ENCODE measurements around the gene PPP2R2C.

The PPP2R2C gene

DNA sequence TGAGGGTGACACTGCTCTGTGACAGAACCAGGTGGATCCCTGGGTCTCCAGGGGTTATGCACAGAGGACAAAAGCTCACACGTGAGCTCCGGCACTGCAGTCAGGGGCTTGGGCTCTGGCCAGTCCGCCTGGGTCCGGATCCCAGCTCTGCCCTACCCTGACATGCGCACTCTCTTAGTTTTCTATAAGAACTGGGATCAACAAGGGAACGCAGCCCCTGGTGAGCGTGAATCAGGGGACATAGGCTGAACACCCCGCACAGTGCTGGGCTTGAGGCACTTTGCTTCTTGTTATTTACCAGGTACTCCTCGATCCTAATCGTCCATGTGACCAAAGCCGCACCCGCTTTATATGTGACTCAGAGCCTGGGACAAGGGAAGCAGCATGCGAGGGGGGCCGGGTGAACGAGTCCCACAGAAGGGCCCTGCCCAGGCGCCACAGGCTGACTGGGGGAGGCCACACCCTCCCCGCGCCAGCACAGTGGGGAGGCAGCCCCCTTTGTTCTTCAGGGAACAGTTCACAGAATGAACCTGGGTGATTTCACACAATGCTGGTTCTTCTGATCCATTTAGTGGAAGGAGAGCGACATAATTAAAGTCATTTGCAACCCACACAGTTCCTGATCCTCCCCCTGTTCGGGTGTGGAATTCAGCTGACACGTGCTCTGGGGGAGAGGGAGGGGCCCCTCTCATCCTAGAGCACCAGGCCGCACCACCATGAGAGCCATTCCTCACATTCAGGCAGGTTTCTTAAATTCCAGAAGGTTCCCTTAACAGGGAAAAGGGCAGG, 147.2 kb downstream of the PPP2R2C start:
- no peak for DNase-seq

DNA sequence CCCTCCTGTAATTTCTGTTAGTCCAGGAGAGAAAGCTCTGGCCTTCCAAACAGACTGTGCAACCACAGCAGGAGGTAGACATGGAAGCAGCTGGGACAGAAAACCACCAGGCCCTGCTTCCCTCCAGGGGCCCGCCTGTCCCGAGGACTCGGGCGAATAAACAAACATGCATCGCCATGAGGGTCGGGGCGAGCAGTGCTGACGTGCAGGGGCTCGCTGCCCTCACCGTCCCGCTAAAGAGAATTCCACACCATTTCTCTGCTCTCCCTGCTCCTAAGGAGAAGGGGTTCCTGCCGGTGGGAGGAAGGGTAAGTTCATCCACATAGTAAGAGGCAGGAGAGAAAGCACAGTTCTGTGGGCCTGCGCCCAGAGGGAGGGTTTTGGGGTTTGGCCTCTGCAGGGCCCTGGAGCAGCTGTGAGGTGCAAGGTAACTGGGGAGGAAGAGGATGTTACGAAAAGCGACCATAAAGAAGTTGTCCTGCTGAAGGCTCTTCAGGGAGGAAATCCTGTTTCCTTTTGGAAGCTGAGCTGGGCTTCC, 147.9 kb downstream of the PPP2R2C start:
- no peak for DNase-seq

DNA sequence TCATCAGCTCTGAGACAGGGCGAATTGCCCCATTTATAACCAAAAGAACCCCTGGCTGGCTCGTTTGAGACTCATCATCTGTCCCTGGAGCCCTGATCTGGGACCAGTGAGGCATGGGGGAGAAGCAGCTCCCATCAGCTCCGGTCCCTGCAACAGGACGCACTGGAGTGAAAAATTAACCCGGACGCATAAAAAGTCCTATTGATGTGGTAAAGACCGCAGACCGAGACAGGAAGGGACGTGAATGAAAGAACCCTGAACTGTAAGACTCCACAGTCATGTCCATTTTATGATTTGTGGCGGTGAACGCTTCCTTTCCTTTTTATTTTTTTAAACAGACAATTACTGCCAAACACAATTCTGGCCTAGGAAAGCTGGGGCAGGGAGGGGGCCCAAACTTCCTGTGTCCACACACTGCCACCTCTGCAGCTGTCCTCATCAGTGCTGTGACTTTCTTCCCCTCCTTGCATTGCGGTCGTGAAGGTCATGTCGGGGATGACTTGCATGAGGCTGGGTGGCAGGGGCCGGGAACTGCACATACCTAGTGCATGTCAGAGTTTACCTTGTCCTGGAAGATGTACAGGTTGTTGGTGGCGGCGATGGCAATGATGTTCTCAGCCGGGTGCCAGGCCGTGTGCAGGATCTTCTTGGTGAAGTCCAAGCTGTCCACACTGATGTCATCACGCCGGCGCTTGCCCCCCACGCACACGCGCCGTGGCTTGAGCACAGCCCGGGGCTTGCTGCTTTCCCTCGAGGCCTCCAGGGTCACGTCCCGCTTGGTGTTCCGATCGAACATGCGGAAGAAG, 149.4 kb downstream of the PPP2R2C start:
- DNase-seq, result no peak

DNA sequence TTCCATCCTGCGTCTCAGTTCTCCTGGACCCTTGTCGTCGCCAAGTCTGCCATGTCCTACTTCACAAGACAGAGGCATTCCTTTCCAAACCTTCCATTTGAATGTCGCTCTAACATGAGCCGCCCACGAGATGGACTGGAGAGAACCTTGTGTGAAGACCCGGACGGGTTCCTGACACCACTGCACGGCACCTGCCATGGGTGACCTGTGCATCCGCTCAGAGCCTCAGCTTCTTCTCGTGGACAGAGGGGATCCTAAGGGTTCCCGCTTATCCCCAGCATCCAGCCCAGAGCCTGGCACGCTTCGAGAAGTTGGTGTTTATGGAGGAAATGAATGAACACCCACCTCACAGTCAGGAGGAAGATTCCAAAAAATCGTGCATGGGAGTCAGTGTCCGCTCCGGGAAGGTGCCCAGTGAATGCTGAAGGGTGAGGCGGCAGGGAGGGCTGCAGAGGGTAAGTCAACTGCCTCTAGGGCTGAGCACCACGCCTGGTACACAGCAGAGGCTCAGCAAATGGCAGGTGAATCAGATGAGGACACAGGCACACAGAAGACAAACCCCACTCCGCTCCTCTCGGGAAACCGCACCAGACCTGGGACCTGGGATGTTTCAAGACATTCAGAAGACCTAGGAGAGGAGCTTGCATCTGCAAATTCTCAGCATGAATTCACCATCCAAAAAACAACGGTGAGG, 150.2 kb downstream of the PPP2R2C start:
- DNase-seq, result no peak

DNA sequence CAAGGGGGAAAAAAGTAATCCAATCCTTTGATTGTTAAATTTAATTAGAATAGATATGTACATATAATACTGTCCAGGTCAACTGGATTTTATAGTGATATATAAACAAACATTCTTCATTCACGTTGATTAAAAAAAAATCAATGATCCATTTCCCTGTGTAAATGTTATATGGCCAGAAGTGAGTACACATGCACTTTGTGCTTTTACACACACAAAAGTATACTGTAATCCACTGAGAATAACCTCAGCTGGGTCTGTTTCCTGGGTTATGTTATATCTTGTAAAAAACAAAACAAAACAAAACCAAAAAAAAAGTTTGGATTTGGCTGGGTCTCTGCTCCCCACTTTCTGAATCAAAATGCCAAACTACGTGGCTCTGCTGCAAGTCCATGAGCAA, 151.1 kb downstream of the PPP2R2C start:
- DNase-seq, result no peak

DNA sequence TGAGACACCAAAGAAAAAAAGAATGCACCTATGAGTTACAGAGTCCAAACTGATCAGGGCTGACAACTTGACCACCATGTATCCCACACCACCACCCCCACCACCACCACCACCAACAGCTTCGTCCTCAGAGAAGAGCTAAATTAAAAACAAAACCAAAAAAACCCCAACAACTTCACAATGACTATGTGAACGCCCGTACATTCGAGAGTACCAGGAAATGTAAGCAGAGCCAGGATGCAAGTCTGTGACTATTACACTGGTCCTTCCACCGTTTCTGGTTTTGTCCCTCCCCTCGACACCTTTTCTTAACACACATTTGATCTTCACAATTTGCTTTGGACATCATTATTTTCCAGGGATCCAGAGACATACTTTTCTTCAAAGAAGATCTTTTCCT, 151.8 kb downstream of the PPP2R2C start:
- DNase-seq, result no peak

DNA sequence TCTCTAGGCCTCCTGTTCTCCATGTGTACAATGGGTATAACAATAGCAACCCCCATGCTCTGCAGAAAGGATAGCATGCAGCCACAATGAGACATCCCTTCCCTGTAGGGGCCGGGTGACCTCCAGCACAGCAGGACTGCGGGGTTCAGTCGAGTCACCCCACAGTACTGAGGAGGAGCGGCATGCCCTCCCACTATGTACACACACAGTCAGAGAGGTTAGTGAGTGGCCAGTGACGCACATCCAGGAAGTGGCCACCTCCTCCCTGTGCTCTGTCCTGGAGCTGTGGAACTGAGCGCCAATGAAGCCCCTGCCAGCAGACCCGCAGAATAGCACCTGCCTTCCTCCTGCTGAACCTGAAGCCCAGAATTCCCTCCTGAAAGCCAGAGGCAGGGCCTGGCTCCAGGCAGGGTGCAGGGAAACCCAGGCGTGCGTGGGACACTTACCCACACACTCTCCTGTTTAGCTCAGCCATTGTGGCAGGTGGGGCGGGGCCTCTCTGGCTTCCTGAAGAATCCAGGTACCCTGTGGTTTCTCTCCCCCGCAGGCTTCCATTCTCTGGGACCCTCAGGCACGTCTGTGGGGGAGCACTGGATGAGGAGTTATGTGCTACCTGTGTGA, 152.8 kb downstream of the PPP2R2C start:
- DNase-seq, result no peak

DNA sequence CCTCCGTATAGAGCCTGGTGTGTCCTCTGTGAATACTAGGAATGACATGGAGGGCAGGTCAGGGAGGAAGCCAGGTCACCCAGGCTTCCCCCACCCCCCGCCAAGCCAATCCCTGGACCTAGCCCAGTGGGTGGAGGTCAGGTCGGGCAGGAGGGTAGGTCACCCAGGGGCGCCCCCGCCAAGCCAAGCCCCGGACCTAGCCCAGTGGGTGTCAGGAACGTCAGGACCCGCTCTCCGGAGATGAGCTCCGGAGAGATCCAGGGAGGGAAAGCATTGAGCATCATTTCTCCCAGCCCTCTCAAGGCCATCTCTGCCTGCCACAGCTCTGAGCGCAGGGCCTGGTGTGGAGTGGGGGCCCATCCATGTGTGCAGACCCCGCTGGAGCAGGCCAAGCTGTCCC, 154.2 kb downstream of the PPP2R2C start:
- no peak for DNase-seq

DNA sequence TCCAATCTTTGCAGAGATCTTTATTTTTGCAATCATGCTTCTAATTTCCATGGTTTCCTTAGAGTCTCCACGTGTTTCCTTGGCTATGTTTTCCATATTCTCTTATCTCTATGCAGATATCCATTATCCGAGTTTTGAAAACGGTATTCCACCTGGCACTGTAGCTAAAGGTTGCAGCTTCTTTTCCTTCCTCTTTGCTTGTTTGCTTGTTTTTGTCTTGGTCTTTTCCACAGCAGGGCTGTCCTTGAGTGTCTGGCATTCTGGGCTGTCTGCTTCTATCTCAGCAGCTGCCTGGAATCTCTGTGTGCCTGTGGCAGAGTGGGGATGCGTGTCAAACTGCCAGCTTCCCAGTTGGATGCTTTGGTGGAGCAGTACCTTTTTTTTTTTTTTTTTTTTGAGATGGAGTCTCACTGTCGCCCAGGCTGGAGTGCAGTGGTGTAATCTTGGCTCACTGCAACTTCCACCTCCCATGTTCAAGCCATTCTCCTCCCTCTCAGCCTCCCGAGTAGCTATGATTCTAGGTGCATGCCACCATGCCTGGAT, 155.9 kb downstream of the PPP2R2C start:
- DNase-seq, result no peak

DNA sequence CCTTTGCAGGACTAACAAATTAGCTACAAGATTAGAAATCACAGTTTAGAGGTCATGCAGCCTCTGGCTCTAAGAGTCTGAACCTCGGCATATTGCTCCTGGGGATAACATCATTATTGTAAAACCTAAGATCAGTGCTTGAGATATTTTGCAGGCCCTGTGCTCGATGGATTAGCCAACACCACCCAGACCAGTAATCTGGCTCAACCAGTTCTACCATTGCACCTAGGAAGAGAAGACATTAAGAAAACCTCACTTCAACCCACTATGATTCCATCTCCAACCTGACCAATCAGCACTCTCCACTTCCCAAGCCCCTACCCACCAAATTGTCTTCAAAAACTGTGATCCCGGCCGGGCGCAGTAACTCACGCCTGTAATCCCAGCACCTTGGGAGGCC, 159.2 kb downstream of the PPP2R2C start:
- DNase-seq, result no peak

DNA sequence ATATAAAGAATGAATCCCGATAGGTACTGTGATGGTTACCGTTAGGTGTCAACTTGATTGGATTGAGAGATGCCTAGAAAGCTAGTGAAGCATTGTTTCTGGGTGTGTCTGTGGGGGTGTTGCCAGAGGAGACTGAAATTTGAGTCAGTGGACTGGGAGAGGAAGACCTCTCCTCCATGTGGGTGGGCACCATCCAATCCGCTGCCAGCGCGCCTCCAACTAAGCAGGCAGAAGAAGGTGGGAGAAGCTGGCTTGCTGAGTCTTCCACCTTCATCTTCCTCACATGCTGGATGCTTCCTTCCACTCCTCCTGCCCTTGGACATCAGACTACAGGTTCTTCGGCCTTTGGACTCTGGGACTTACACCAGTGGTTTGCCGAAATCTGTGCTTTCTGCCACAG, 162.6 kb downstream of the PPP2R2C start:
- no peak for DNase-seq

DNA sequence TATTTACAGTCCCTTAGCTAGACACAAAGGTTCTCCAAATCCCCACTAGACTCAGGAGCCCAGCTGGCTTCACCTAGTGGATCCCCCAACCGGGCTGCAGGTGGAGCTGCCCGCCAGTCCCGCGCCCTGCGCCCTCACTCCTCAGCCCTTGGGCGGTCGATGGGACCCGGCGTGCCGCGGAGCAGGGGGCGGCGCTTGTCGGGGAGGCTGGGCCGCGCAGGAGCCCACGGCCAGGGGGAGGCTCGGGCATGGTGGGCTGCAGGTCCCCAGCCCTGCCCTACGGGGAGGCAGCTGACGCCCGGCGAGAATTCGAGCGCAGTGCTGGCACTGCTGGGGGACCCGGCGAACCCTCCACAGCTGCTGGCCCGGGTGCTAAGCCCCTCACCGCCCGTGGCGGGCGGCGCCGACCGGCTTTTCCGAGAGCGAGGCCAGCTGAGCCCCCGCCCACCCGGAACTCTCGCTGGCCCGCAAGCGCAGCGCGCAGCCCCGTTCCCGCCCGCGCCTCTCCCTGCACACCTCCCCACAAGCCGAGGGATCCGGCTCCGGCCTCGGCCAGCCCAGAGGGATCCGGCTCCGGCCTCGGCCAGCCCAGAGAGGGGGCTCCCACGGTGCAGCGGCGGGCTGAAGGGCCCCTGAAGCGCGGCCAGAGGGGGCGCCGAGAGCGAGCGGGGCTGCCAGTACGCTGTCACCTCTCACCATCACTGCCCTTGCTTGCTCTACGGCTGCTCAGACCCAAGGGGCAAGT, 163.3 kb downstream of the PPP2R2C start:
- no peak for DNase-seq

DNA sequence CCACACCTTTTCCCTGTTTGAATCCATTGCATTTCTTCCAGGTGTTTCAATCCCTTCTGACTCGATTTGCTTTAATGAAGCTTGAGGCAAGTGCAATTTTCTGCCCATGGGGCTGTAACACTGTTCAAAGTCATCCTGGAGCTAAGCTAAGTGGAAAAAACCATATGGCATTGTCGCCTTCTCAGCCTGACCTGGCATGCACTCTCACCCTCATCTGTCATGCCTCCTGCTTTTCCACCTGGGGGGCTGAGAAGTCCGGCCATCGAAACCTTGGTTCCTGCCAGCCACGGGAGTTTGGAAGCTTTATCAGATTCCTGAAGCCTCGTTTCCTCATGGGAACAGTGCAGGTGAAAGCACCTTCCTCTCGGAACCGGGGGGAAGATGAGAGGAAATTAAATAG, 164.5 kb downstream of the PPP2R2C start:
- no peak for DNase-seq

DNA sequence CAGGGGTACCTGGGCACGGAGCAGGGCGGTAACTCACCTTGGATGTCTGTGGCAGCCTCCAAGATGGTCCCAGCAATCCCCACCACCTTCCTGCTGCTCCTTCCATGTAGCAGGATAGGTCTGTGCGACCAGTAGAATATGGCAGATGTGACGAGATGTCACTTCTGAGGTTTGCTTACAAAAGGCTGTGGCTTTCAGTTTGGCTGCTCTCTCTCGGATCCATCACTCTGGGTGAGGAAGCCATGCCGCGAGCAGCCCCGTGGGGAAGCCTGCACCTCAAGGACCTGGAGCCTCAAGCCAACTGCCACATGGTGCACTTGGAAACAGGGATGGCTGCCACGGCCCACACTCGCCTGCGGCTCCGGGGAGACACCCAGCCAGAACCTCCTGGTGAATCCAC, 165.2 kb downstream of the PPP2R2C start:
- no peak for DNase-seq

DNA sequence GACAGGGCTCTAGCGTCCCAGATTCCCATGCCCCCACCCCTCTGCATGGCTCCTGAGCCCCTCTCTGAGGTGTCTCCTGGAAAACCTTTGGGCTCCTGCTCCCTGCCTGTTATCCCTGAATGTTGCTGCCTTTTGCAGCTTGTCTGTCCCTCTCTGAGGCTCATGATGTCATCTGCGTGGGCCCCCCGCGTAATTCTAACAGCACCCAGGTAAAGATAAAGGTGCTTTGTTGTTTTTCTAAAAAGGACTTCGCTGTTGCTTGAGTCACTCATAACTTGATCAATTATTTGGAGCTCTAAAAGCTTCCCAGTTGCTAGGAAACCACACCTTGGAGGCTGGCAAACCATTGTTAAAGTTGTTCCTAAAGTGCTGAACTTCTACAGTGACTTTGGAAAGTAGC, 166.1 kb downstream of the PPP2R2C start:
- no peak for DNase-seq

DNA sequence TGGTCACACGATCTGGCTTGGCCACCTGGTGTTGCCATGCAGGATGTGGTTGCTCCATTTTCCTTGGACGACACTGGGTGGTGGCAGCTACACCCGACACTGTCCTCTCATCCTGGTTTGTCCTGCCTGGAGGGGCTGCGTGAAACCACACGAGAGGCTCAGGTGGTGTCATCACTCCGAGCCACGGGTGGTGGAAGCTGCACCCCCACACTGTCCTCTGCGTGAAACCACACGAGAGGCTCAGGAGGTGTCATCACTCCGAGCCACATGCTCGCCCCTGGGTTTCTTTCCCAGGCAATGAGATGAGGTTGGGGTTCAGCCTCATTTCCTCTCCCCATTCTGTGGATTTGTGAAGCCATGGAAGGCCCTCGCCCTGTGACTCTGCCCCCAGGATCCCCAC, 168.5 kb downstream of the PPP2R2C start:
- DNase-seq, result no peak

DNA sequence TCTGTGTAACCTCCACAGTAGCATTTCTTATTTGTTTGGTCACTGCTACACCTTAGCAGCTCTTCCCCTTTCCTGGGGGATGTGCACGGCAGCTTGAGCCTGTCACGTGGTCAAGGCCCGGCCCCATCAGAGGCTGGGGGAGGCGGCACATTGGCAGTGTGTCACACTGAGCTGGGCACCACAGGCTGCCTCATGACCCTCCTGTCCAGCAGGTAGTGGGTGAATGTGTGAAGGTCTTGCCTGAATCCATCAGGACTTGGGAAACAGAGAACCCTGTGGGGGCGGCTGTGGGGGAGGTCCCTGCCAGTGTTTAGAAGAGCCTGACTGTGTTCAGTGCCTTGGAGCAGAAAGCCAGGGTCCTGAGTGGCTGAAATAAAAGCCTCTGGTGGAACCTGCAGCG, 169.5 kb downstream of the PPP2R2C start:
- DNase-seq, result no peak

DNA sequence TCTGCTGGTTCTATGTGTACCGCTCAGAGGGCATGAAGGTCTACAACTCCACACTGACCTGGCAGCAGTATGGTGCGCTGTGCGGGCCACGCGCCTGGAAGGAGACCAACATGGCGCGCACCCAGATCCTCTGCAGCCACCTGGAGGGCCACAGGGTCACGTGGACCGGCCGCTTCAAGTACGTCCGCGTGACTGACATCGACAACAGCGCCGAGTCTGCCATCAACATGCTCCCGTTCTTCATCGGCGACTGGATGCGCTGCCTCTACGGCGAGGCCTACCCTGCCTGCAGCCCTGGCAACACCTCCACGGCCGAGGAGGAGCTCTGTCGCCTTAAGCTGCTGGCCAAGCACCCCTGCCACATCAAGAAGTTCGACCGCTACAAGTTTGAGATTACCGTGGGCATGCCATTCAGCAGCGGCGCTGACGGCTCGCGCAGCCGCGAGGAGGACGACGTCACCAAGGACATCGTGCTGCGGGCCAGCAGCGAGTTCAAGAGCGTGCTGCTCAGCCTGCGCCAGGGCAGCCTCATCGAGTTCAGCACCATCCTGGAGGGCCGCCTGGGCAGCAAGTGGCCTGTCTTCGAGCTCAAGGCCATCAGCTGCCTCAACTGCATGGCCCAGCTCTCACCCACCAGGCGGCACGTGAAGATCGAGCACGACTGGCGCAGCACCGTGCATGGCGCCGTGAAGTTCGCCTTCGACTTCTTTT, 170.5 kb downstream of the PPP2R2C start:
- DNase-seq, result no peak

DNA sequence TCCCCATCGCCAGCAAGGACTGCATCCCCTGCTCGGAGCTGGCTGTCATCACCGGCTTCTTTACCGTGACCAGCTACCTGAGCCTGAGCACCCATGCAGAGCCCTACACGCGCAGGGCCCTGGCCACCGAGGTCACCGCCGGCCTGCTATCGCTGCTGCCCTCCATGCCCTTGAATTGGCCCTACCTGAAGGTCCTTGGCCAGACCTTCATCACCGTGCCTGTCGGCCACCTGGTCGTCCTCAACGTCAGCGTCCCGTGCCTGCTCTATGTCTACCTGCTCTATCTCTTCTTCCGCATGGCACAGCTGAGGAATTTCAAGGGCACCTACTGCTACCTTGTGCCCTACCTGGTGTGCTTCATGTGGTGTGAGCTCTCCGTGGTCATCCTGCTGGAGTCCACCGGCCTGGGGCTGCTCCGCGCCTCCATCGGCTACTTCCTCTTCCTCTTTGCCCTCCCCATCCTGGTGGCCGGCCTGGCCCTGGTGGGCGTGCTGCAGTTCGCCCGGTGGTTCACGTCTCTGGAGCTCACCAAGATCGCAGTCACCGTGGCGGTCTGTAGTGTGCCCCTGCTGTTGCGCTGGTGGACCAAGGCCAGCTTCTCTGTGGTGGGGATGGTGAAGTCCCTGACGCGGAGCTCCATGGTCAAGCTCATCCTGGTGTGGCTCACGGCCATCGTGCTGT, 171.2 kb downstream of the PPP2R2C start:
- DNase-seq, result no peak

DNA sequence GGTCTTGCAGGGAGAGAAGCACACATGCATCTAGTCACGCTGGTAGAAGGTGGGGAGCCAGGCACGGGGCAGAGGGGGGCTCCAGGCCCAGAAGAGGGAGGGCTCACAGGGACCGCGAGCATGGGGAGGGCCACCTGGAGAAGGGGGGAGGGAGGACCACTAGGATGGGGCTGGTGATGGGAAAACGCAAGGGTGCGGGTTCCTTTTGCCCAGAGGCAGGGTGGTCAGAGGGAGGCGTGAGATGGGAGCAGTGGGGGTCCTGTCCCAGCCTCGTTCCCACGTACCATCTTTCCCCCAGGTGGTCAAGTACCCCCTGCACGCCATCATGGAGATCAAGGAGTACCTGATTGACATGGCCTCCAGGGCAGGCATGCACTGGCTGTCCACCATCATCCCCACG, 172.1 kb downstream of the PPP2R2C start:
- DNase-seq, result no peak

DNA sequence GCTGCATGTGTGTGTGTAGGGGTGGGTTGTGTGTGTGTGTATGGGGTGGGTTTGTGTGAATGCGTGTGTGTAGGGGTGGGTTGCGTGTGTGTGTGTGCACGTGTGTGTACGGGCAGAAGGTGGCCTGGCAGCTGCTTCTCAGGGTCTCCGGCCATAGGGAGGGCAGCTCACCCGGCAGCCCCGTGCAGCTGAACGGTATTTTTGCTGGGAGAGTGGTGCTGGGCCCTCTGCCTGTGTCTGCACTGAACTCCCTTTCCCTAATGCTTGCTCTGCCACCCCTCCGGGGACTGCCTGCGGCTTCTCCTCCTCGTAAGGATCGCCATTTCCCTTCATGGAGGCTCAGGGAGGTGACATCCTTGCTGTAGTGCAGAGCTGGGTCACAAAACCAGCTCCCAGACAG, 172.5 kb downstream of the PPP2R2C start:
- no peak for DNase-seq

Measured in T-helper 2 cell (primary cell).